Panc1 (cell line): ENCODE measurements around the gene OTOG. TPM values are rescaled to one million over a fixed set of nuclear protein-coding genes. Genes with fewer than 3 reads are reported as not detected.

Experiments used
- ATAC-seq: fragments of 200-7000 bp; cut with Tn5 transposase; 2 replicates; pipeline ENCODE4 v1.9.1; 2020; ENCODE audit warnings: mild to moderate bottlenecking, moderate library complexity
- BruUV-seq: library from RNA; stranded (reverse); fragments of 400-500 nt; replicated peaks from 2 replicates; lab custom pipeline; 2021; lab: Mats Ljungman, UMichigan
- CTCF ChIA-PET: fragments of 300-600 bp; sonication (Branson Sonifier 250); formaldehyde crosslinking; loops from one replicate; lab custom pipeline; 2022; ENCODE audit warnings: antibody characterized with exemption; lab: Charles Lee
- POLR2A ChIA-PET: fragments of 300-600 bp; sonication (Branson Sonifier 250); formaldehyde crosslinking; loops from one replicate; lab custom pipeline; 2022; ENCODE audit warnings: antibody characterized with exemption; lab: Charles Lee
- DNase-seq: peaks from one replicate; pipeline ENCODE4 v3.0.0-alpha.2; 2010; ENCODE audit warnings: low read depth, low spot score
- H3K27ac ChIP-seq: 2 replicates; pipeline ENCODE4 v1.5.1; 2011; ENCODE audit warnings: mild to moderate bottlenecking, low read length, inconsistent platforms
- H3K27me3 ChIP-seq: fragments of 200-500 bp; sonication (Bioruptor generic); 2 replicates; pipeline ENCODE4 v1.6.0; 2014; ENCODE audit warnings: low read length, inconsistent platforms; ENCODE audit not compliant: control insufficient read depth, insufficient read depth
- H3K36me3 ChIP-seq: fragments of 200-500 bp; sonication (Bioruptor generic); 2 replicates; pipeline ENCODE4 v1.5.1; 2014; ENCODE audit warnings: inconsistent platforms, mild to moderate bottlenecking, low read length, moderate library complexity; ENCODE audit not compliant: control insufficient read depth, insufficient read depth
- H3K4me1 ChIP-seq: 2 replicates; pipeline ENCODE4 v1.5.1; 2011; ENCODE audit warnings: inconsistent platforms, mild to moderate bottlenecking, low read length, moderate library complexity; ENCODE audit not compliant: control insufficient read depth, insufficient read depth
- H3K4me3 ChIP-seq, 2 experiments: 2 replicates each; pipeline ENCODE4 v1.5.1; 2011 to 2012; ENCODE audit warnings: low read depth in 2 of 2, low read length in 2 of 2, mild to moderate bottlenecking in 2 of 2, inconsistent platforms in 1 of 2, moderate library complexity in 1 of 2
- H3K9me3 ChIP-seq: fragments of 200-500 bp; sonication (Bioruptor generic); 2 replicates; pipeline ENCODE4 v1.5.1; 2014; ENCODE audit warnings: low read depth, mild to moderate bottlenecking, inconsistent platforms, low read length, moderate library complexity; ENCODE audit not compliant: control insufficient read depth, insufficient read depth
- CTCF ChIP-seq: fragments of 450-650 bp; IDR thresholded peaks from 2 replicates; pipeline ENCODE4 v1.5.1; 2017; ENCODE audit warnings: mild to moderate bottlenecking
- POLR2AphosphoS5 ChIP-seq: IDR thresholded peaks from 2 replicates; pipeline ENCODE4 v1.6.1; 2012; ENCODE audit warnings: mild to moderate bottlenecking, low read depth, low read length, moderate library complexity
- REST ChIP-seq, 2 experiments: IDR thresholded peaks; 2 replicates each; pipeline ENCODE4 v1.6.1; 2011 to 2012; ENCODE audit warnings: low read depth in 2 of 2, control low read depth in 1 of 2, low read length in 1 of 2, mild to moderate bottlenecking in 1 of 2, moderate library complexity in 1 of 2; ENCODE audit not compliant: insufficient read depth in 1 of 2
- SIN3A ChIP-seq: IDR thresholded peaks from 2 replicates; pipeline ENCODE4 v1.6.1; 2012; ENCODE audit warnings: low read depth, mild to moderate bottlenecking, low read length, moderate library complexity, borderline replicate concordance; ENCODE audit not compliant: insufficient read depth
- TCF7L2 ChIP-seq: IDR thresholded peaks from 2 replicates; pipeline ENCODE4 v1.6.1; 2011; ENCODE audit warnings: mild to moderate bottlenecking, low read depth, low read length, inconsistent platforms
- in situ Hi-C: cut with HindIII; loops from 2 replicates; pipeline ENCODE4 v1.10.0; 2016; ENCODE audit warnings: low sequenced_read_pairs, low pct_unique_long_range_greater_than_20kb
- intact Hi-C: fragments of 100-400 bp; cut with micrococcal nuclease; formaldehyde crosslinking; loops from one replicate; pipeline ENCODE4 v1.10.0; 2022; ENCODE audit not compliant: unreplicated experiment
- total RNA-seq: library from RNA; stranded (reverse); gene quantifications from one replicate; pipeline ENCODE4 v1.2.1, GENCODE V29; 2021; ENCODE audit not compliant: unreplicated experiment

Gene OTOG
- total RNA-seq, 1 experiment from 2014 or later, result not detected

GRCh38 chr11:17672469-17672868, 125.4 kb downstream of the OTOG start:
- no peaks in the 10 kb centered on the region for H3K9me3 ChIP-seq
- no peaks in the 10 kb centered on the region for H3K4me1 ChIP-seq
- H3K27ac ChIP-seq, result no peak overlapping the region
- DNase-seq, result no peak
- H3K4me3 ChIP-seq, result no peak overlapping the region
- no TSS peak for BruUV-seq
- no peak for ATAC-seq
- intact Hi-C loops, result no loop called here
- no peaks in the 10 kb centered on the region for H3K36me3 ChIP-seq
- in situ Hi-C loops, result no loop called here
- ChIA-PET POLR2A (no interaction called here), CTCF (no interaction called here)
- peaks cover 19% of the 10 kb centered on the region for H3K27me3 ChIP-seq
- TF ChIP-seq POLR2AphosphoS5, result no peak
- no peak for TF ChIP-seq REST (IDR thresholded peaks at IDR 0.05; ENCODE audit: insufficient read depth in 1 of 2, low read depth in 2 of 2, low read length in 1 of 2)
- TF ChIP-seq SIN3A, result no peak
- TF ChIP-seq CTCF, result no peak
- no peak for TF ChIP-seq TCF7L2

- DNase-seq (no peak), ATAC-seq (no peak; the same call in 1 of the 2 replicates)
- Histone ChIP-seq H3K27ac (no peak overlapping the region), H3K9me3 (no peaks in the 10 kb centered on the region), H3K36me3 (no peaks in the 10 kb centered on the region), H3K4me3 (no peak overlapping the region), H3K4me1 (no peaks in the 10 kb centered on the region), H3K27me3 (peaks cover 19% of the 10 kb centered on the region)
- in situ Hi-C loops, result no loop called here
- POLR2A ChIA-PET, result no interaction called here
- no TSS peak for BruUV-seq
- CTCF ChIA-PET, result no interaction called here
- intact Hi-C loops, result no loop called here
- no peak for TF ChIP-seq POLR2AphosphoS5
- TF ChIP-seq CTCF, result no peak
- TF ChIP-seq REST (IDR thresholded peaks at IDR 0.05; ENCODE audit: insufficient read depth in 1 of 2, low read depth in 2 of 2, low read length in 1 of 2), result no peak
- TF ChIP-seq TCF7L2, result no peak
- TF ChIP-seq SIN3A, result no peak
Measured at GRCh38 chr11:17673951-17674350, 126.9 kb downstream of the OTOG start.
